WI38 (cell line): ENCODE measurements around the gene ART3.

Experiments
- H3K4me3 ChIP-seq: 2 replicates; pipeline ENCODE4 v1.5.1; 2011; ENCODE audit warnings: low read depth, mild to moderate bottlenecking, control low read depth, low read length
- TF ChIP-seq, protein P1 (sequence below): IDR thresholded peaks from 2 replicates; pipeline ENCODE4 v1.5.1; 2012; ENCODE audit warnings: low read depth, mild to moderate bottlenecking, control low read depth, low read length

ART3 gene

DNA sequence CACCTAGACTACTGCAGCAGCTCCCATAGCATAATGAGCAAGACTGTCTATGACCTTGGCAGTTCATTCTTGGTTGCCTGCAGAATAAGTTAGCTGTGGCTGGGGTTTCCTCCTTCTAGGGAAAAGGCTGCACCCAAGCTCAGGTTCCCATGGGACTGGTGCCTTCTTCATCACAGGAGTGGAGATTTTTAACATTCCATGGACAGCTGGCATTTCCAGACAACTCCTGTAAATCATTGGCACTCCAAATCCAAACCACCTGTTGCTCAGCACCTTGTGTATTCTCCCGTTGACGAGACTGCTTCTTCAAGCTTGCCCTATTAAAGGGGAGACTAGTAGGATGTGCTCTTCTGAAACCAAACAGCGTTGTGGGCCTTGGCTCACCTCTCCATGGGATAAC is 81.5 kb downstream of the ART3 start:
- H3K4me3 ChIP-seq = no peak overlapping the region
- TF ChIP-seq, protein P1, sequence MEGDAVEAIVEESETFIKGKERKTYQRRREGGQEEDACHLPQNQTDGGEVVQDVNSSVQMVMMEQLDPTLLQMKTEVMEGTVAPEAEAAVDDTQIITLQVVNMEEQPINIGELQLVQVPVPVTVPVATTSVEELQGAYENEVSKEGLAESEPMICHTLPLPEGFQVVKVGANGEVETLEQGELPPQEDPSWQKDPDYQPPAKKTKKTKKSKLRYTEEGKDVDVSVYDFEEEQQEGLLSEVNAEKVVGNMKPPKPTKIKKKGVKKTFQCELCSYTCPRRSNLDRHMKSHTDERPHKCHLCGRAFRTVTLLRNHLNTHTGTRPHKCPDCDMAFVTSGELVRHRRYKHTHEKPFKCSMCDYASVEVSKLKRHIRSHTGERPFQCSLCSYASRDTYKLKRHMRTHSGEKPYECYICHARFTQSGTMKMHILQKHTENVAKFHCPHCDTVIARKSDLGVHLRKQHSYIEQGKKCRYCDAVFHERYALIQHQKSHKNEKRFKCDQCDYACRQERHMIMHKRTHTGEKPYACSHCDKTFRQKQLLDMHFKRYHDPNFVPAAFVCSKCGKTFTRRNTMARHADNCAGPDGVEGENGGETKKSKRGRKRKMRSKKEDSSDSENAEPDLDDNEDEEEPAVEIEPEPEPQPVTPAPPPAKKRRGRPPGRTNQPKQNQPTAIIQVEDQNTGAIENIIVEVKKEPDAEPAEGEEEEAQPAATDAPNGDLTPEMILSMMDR = no peak

DNA sequence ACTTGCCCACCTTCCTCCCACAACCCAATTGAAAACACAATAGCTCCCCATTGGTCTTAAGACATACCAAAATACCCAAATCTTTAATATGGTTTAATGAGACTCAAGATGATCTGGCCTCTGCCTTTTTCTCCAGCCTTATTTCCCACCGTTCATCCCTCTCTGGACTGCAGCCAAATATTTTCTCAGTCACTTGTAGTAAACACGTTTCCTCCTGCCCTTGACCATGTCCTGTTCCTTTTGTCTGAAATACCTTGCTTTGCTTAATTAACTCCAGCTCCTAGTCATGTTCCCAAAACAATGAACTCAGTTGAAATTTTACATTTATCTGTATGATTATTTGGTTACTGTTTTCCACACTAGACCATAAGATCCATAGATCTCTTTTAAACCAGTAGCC is 82.1 kb downstream of the ART3 start:
- H3K4me3 ChIP-seq = no peak overlapping the region
- TF ChIP-seq, protein P1 = no peak

DNA sequence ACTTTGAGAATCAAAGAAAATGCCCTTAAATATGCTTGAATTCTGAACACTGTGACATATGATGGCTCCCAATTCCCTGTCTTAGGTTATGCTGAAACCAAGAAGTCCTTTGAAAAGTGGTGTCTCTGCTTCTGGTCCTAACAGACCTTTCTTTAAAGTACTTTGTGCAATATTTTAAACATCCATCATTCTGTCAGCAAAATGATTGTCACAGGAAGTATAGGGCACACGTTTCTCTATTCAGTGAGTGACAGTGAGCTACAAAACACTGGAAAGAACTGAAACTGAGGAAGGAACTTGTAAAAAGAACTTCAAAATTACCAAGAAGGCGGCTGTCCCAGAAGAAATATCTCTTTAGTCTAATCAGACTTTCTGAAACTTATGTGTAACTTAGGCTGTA is 85.8 kb downstream of the ART3 start:
- H3K4me3 ChIP-seq = no peak overlapping the region
- TF ChIP-seq, protein P1 = no peak
